IPS-15b (cell line): ENCODE data around the gene PLP1.

Experiments used
- H3K27me3 ChIP-seq: one replicate; pipeline ENCODE4 v1.6.1; 2013; ENCODE audit warnings: low read length; ENCODE audit not compliant: control insufficient read depth, insufficient read depth
- H3K36me3 ChIP-seq: one replicate; pipeline ENCODE4 v1.6.1; 2013; ENCODE audit warnings: low read length; ENCODE audit not compliant: control insufficient read depth, insufficient read depth
- H3K4me1 ChIP-seq: one replicate; pipeline ENCODE4 v1.6.1; 2013; ENCODE audit warnings: mild to moderate bottlenecking, low read length; ENCODE audit not compliant: control insufficient read depth, insufficient read depth
- H3K4me3 ChIP-seq: one replicate; pipeline ENCODE4 v1.5.1; 2013; ENCODE audit warnings: low read depth, low read length
- H3K9ac ChIP-seq: one replicate; pipeline ENCODE4 v1.6.1; 2013; ENCODE audit warnings: low read depth, mild to moderate bottlenecking, low read length
- H3K9me3 ChIP-seq: one replicate; pipeline ENCODE4 v1.6.1; 2013; ENCODE audit warnings: mild to moderate bottlenecking, low read length; ENCODE audit not compliant: control insufficient read depth, insufficient read depth

Gene PLP1, protein sequence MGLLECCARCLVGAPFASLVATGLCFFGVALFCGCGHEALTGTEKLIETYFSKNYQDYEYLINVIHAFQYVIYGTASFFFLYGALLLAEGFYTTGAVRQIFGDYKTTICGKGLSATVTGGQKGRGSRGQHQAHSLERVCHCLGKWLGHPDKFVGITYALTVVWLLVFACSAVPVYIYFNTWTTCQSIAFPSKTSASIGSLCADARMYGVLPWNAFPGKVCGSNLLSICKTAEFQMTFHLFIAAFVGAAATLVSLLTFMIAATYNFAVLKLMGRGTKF

GRCh38 chrX:103776546-103776945, at the start of gene PLP1:
PLP1 (plus strand) TSS chrX:103776840; CDS start chrX:103776996, 156 bp downstream.
- H3K27me3 ChIP-seq: no peaks in the 10 kb centered on the region
- H3K4me3 ChIP-seq: no peak within 1 kb of the TSS
- no peaks in the 10 kb centered on the region for H3K9me3 ChIP-seq
- H3K9ac ChIP-seq: no peak within 1 kb of the TSS
- peaks cover 10% of the 10 kb centered on the region for H3K4me1 ChIP-seq
- H3K36me3 ChIP-seq: peaks cover 29% of the 10 kb centered on the region

GRCh38 chrX:103727115-103727514, 49.5 kb upstream of the PLP1 start:
- Histone ChIP-seq H3K4me3 (no peak overlapping the region), H3K9me3 (no peaks in the 10 kb centered on the region), H3K27me3 (peaks cover 6% of the 10 kb centered on the region), H3K4me1 (peaks cover 38% of the 10 kb centered on the region), H3K36me3 (no peaks in the 10 kb centered on the region), H3K9ac (no peak overlapping the region)

- H3K4me1 ChIP-seq: peaks cover 38% of the 10 kb centered on the region
- no peak overlapping the region for H3K4me3 ChIP-seq
- no peak overlapping the region for H3K9ac ChIP-seq
- no peaks in the 10 kb centered on the region for H3K36me3 ChIP-seq
- H3K9me3 ChIP-seq: no peaks in the 10 kb centered on the region
- peaks cover 3% of the 10 kb centered on the region for H3K27me3 ChIP-seq
Measured at GRCh38 chrX:103729015-103729414, 47.6 kb upstream of the PLP1 start.

GRCh38 chrX:103730147-103730795, 46.4 kb upstream of the PLP1 start:
- Histone ChIP-seq H3K9me3 (no peaks in the 10 kb centered on the region), H3K36me3 (no peaks in the 10 kb centered on the region), H3K4me1 (peaks cover 38% of the 10 kb centered on the region), H3K27me3 (peaks cover 3% of the 10 kb centered on the region), H3K4me3 (no peak overlapping the region), H3K9ac (no peak overlapping the region)

- no peaks in the 10 kb centered on the region for H3K36me3 ChIP-seq
- H3K9ac ChIP-seq: no peak overlapping the region
- H3K4me1 ChIP-seq: peaks cover 38% of the 10 kb centered on the region
- no peaks in the 10 kb centered on the region for H3K9me3 ChIP-seq
- no peak overlapping the region for H3K4me3 ChIP-seq
- peaks cover 3% of the 10 kb centered on the region for H3K27me3 ChIP-seq
Measured at GRCh38 chrX:103730796-103731493, 45.7 kb upstream of the PLP1 start.

GRCh38 chrX:103733017-103733416, 43.6 kb upstream of the PLP1 start:
- Histone ChIP-seq H3K4me3 (no peak overlapping the region), H3K4me1 (peaks cover 28% of the 10 kb centered on the region), H3K9me3 (no peaks in the 10 kb centered on the region), H3K27me3 (peaks cover 6% of the 10 kb centered on the region), H3K9ac (no peak overlapping the region), H3K36me3 (no peaks in the 10 kb centered on the region)

- peaks cover 3% of the 10 kb centered on the region for H3K27me3 ChIP-seq
- H3K36me3 ChIP-seq: no peaks in the 10 kb centered on the region
- no peaks in the 10 kb centered on the region for H3K9me3 ChIP-seq
- peaks cover 20% of the 10 kb centered on the region for H3K4me1 ChIP-seq
- no peak overlapping the region for H3K4me3 ChIP-seq
- H3K9ac ChIP-seq: no peak overlapping the region
Measured at GRCh38 chrX:103734125-103734760, 42.4 kb upstream of the PLP1 start.

- H3K27me3 ChIP-seq: peaks cover 3% of the 10 kb centered on the region
- peaks cover 14% of the 10 kb centered on the region for H3K4me1 ChIP-seq
- H3K4me3 ChIP-seq: no peak overlapping the region
- H3K9me3 ChIP-seq: no peaks in the 10 kb centered on the region
- no peak overlapping the region for H3K9ac ChIP-seq
- H3K36me3 ChIP-seq: no peaks in the 10 kb centered on the region
Measured at GRCh38 chrX:103737696-103738095, 38.9 kb upstream of the PLP1 start.

GRCh38 chrX:103739421-103739820, 37.2 kb upstream of the PLP1 start:
- no peaks in the 10 kb centered on the region for H3K36me3 ChIP-seq
- no peak overlapping the region for H3K9ac ChIP-seq
- no peaks in the 10 kb centered on the region for H3K9me3 ChIP-seq
- H3K27me3 ChIP-seq: peaks cover 3% of the 10 kb centered on the region
- H3K4me3 ChIP-seq: no peak overlapping the region
- peaks cover 14% of the 10 kb centered on the region for H3K4me1 ChIP-seq

GRCh38 chrX:103741879-103742278, 34.8 kb upstream of the PLP1 start:
- Histone ChIP-seq H3K9me3 (no peaks in the 10 kb centered on the region), H3K4me1 (peaks cover 22% of the 10 kb centered on the region), H3K4me3 (peak overlapping the region; percentile 49), H3K36me3 (no peaks in the 10 kb centered on the region), H3K27me3 (peaks cover 2% of the 10 kb centered on the region), H3K9ac (peak overlapping the region; percentile 87)

GRCh38 chrX:103742339-103742738, 34.3 kb upstream of the PLP1 start:
- H3K4me1 ChIP-seq: peaks cover 22% of the 10 kb centered on the region
- peak overlapping the region; percentile 93 for H3K4me3 ChIP-seq
- H3K9ac ChIP-seq: peak overlapping the region; percentile 90
- no peaks in the 10 kb centered on the region for H3K36me3 ChIP-seq
- H3K9me3 ChIP-seq: no peaks in the 10 kb centered on the region
- no peaks in the 10 kb centered on the region for H3K27me3 ChIP-seq
